MCF 10A (cell line): Measurements from ENCODE around the gene HLA-DMA. TPM values are rescaled to one million over a fixed set of nuclear protein-coding genes. Genes with fewer than 3 reads are reported as not detected.

Experiments used
- BruUV-seq: library from RNA; stranded (reverse); fragments of 400-500 nt; replicated peaks from 2 replicates; lab custom pipeline; 2021; lab: Mats Ljungman, UMichigan
- CTCF ChIA-PET: fragments of 300-600 bp; sonication (Branson Sonifier 250); formaldehyde crosslinking; extraction: SDS; loops from one replicate; lab custom pipeline; 2021; ENCODE audit warnings: antibody characterized with exemption, inconsistent platforms; lab: Yijun Ruan, JAX
- POLR2A ChIA-PET: fragments of 300-600, 350-650 bp; sonication (Branson Sonifier 250); formaldehyde crosslinking; extraction: SDS; loops from one replicate; lab custom pipeline; 2020; ENCODE audit warnings: antibody characterized with exemption, inconsistent platforms; lab: Yijun Ruan, JAX
- DNase-seq: peaks from one replicate; pipeline ENCODE4 v3.0.0-alpha.2; 2018; ENCODE audit not compliant: unreplicated experiment
- H3K27ac Mint-ChIP-seq: one replicate; pipeline ENCODE4 v1.8.0; 2022; ENCODE audit warnings: mild to moderate bottlenecking, low read depth, mixed read lengths; ENCODE audit not compliant: unreplicated experiment
- H3K27me3 Mint-ChIP-seq: one replicate; pipeline ENCODE4 v1.8.0; 2022; ENCODE audit warnings: mixed read lengths; ENCODE audit not compliant: insufficient read depth, unreplicated experiment
- H3K36me3 Mint-ChIP-seq: one replicate; pipeline ENCODE4 v1.8.0; 2022; ENCODE audit warnings: mild to moderate bottlenecking, moderate library complexity, mixed read lengths; ENCODE audit not compliant: insufficient read depth, unreplicated experiment
- H3K4me1 Mint-ChIP-seq: one replicate; pipeline ENCODE4 v1.8.0; 2022; ENCODE audit warnings: mixed read lengths; ENCODE audit not compliant: insufficient read depth, unreplicated experiment
- H3K4me3 Mint-ChIP-seq: one replicate; pipeline ENCODE4 v1.8.0; 2022; ENCODE audit warnings: mild to moderate bottlenecking, moderate library complexity, mixed read lengths; ENCODE audit not compliant: unreplicated experiment
- H3K9me3 Mint-ChIP-seq: one replicate; pipeline ENCODE4 v1.8.0; 2022; ENCODE audit warnings: mixed read lengths; ENCODE audit not compliant: unreplicated experiment
- CTCF ChIP-seq: fragments of 200-600 bp; IDR thresholded peaks from one replicate; pipeline ENCODE4 v1.8.0; 2022; ENCODE audit warnings: antibody characterized with exemption, mild to moderate bottlenecking; ENCODE audit not compliant: unreplicated experiment
- intact Hi-C: fragments of 100-400 bp; cut with micrococcal nuclease; formaldehyde crosslinking; loops from 2 replicates; pipeline ENCODE4 v1.14.1; 2022
- total RNA-seq: library from RNA; stranded (reverse); gene quantifications from 2 replicates; pipeline ENCODE4 v1.2.3, GENCODE V29; 2022

Gene HLA-DMA
- total RNA-seq, 1 experiment from 2014 or later, result 2.4 TPM

DNA sequence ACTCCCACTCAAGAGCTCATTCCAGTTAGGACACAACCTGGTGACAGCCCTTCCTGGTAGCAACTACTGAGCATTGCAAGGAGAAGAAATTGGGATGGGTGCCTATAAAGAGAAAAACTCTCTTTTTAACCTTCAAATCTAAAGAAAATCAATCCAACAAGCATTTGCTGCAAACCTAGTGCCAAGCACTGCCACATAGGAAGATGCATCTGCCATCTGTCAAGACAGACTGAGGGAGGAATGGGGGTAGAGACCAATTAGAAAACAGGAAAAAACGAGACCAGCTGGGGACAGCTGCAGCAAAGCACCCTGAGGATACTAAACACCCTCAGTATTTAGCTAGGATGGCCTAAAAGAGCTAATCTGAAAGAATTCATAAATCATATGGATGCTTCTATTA, 39.9 kb downstream of the HLA-DMA start:
- Mint-ChIP-seq H3K9me3 (no peaks in the 10 kb centered on the region), H3K4me3 (no peak overlapping the region), H3K4me1 (no peaks in the 10 kb centered on the region), H3K27ac (no peak overlapping the region), H3K36me3 (no peaks in the 10 kb centered on the region), H3K27me3 (peaks cover 55% of the 10 kb centered on the region)
- TF ChIP-seq CTCF, result no peak
- CTCF ChIA-PET, result interaction anchor here (0.6 to 4.5 kb wide), 4 partner anchors 19 to 72 kb away, joined by 3 to 24 read pairs (median 4); no protein-coding TSS in a partner anchor
- intact Hi-C loops, result no loop called here
- no TSS peak for BruUV-seq
- no peak for DNase-seq
- POLR2A ChIA-PET, result interaction anchor here (1.0 to 1.3 kb wide), 2 partner anchors 13 to 40 kb away, joined by 3 read pairs; partner anchors contain the start of gene HLA-DMA

- no TSS peak for BruUV-seq
- no peaks in the 10 kb centered on the region for H3K9me3 Mint-ChIP-seq
- CTCF ChIA-PET, result no interaction called here
- POLR2A ChIA-PET, result interaction anchor here (1.2 kb wide), 1 partner anchor 15 kb away, joined by 4 read pairs; no protein-coding TSS in a partner anchor
- H3K4me1 Mint-ChIP-seq, result no peaks in the 10 kb centered on the region
- H3K27ac Mint-ChIP-seq, result no peak overlapping the region
- H3K36me3 Mint-ChIP-seq, result no peaks in the 10 kb centered on the region
- H3K4me3 Mint-ChIP-seq, result no peak overlapping the region
- no peak for TF ChIP-seq CTCF
- intact Hi-C loops, result no loop called here
- peaks cover 15% of the 10 kb centered on the region for H3K27me3 Mint-ChIP-seq
- DNase-seq, result no peak
Observed at GRCh38 chr6:32908897-32909296, 44.0 kb downstream of the HLA-DMA start.

DNA sequence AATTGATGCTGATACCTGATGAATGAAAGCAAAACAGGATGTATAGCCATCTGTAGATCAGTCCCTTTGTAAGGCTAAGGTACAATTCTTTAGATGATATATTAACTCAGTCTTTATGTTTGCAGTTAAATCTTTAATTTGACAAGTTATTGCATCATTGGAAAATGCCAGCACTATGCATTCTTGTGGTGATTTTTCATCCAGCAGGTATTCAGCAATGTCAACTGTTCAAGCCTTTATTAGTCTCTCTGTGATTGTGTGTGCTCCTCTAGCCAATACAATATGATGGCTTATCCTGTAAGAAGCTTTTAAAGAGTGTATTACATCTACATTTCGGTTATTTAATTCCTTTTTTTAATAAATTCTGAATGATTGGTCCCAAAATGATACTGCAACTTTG, 46.4 kb downstream of the HLA-DMA start:
- no peak for DNase-seq
- CTCF ChIA-PET, result interaction anchor here (0.6 to 1.1 kb wide), 4 partner anchors 10 to 48 kb away, joined by 3 to 7 read pairs (median 3); no protein-coding TSS in a partner anchor
- Mint-ChIP-seq H3K4me1 (no peaks in the 10 kb centered on the region), H3K36me3 (no peaks in the 10 kb centered on the region), H3K4me3 (no peak overlapping the region), H3K27me3 (peaks cover 7% of the 10 kb centered on the region), H3K27ac (no peak overlapping the region), H3K9me3 (no peaks in the 10 kb centered on the region)
- POLR2A ChIA-PET, result no interaction called here
- TF ChIP-seq CTCF, result no peak
- BruUV-seq, result no TSS peak
- intact Hi-C loops, result no loop called here

GRCh38 chr6:32905078-32905477, 47.8 kb downstream of the HLA-DMA start:
- ChIA-PET CTCF (interaction anchor here (0.6 to 1.2 kb wide), 4 partner anchors 11 to 134 kb away, joined by 3 to 4 read pairs (median 3); no protein-coding TSS in a partner anchor), POLR2A (interaction anchor here (0.6 to 2.9 kb wide), 2 partner anchors 11 to 129 kb away, joined by 5 to 23 read pairs; no protein-coding TSS in a partner anchor)
- intact Hi-C loops, result no loop called here
- BruUV-seq, result no TSS peak
- H3K36me3 Mint-ChIP-seq, result no peaks in the 10 kb centered on the region
- no peak for TF ChIP-seq CTCF
- no peak overlapping the region for H3K4me3 Mint-ChIP-seq
- H3K27me3 Mint-ChIP-seq, result no peaks in the 10 kb centered on the region
- no peak for DNase-seq
- H3K4me1 Mint-ChIP-seq, result no peaks in the 10 kb centered on the region
- no peak overlapping the region for H3K27ac Mint-ChIP-seq
- H3K9me3 Mint-ChIP-seq, result no peaks in the 10 kb centered on the region
